RCC 7860 (cell line): Measurements from ENCODE around the gene HSPB1.
"Not testable (repeated sequence)": the region's sequence is repeated elsewhere in the genome, so short reads cannot be mapped to it uniquely, and the experiment has no call there.

Experiments
- DNase-seq: peaks from one replicate; pipeline ENCODE4 v3.0.0-alpha.2; 2015; ENCODE audit warnings: low spot score
- FAIRE-seq: peaks from 2 replicates; lab custom pipeline; 2012; peaks lifted over from hg19 to GRCh38; lab: Jason Lieb, UNC

Gene HSPB1

DNA sequence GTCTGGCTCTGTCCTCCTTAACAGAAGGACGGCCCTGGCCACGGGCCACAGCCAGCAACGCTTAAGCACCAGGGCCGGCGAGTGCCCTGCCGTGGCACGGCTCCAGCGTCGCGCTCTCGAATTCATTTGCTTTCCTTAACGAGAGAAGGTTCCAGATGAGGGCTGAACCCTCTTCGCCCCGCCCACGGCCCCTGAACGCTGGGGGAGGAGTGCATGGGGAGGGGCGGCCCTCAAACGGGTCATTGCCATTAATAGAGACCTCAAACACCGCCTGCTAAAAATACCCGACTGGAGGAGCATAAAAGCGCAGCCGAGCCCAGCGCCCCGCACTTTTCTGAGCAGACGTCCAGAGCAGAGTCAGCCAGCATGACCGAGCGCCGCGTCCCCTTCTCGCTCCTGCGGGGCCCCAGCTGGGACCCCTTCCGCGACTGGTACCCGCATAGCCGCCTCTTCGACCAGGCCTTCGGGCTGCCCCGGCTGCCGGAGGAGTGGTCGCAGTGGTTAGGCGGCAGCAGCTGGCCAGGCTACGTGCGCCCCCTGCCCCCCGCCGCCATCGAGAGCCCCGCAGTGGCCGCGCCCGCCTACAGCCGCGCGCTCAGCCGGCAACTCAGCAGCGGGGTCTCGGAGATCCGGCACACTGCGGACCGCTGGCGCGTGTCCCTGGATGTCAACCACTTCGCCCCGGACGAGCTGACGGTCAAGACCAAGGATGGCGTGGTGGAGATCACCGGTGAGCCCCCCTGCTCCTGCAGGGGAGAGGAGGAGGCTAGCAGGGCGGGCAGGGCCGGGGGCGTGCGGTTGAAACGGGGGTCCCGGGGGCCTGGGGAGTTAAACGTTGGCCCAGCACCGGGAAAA lies at the start of gene HSPB1:
Gene HSPB1 (plus strand): TSS at position 327 of the 855 bp plus-strand sequence. CDS start 40 bp downstream, at position 367.
- peak; percentile 85 for FAIRE-seq
- DNase-seq = peak; percentile 93

DNA sequence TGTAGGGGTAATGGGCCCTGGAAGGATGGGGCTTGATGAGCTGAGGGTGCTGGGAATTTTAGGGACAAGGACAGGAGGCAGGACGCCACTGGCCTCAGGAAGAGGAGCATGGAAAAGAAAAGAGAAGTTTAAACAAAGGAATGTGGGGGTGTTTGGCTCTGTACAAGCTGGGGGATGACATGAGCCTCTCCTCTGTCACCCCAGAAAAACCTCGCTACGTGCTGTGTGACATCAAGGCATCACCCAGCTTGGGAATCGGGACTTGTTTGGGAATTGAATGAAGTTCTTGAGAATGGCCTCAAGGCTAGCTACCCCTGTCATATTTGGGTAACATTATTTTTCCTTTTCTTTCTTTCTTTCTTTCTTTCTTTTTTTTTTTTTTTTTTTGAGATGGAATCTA lies 47.7 kb upstream of the HSPB1 start:
- DNase-seq (no peak), FAIRE-seq (no peak)

- DNase-seq = no peak
- FAIRE-seq = no peak
Measured at GRCh38 chr7:76257973-76258372, 44.5 kb upstream of the HSPB1 start.

GRCh38 chr7:76259124-76260093 lies 43.1 kb upstream of the HSPB1 start:
- DNase-seq (no peak), FAIRE-seq (no peak)

DNA sequence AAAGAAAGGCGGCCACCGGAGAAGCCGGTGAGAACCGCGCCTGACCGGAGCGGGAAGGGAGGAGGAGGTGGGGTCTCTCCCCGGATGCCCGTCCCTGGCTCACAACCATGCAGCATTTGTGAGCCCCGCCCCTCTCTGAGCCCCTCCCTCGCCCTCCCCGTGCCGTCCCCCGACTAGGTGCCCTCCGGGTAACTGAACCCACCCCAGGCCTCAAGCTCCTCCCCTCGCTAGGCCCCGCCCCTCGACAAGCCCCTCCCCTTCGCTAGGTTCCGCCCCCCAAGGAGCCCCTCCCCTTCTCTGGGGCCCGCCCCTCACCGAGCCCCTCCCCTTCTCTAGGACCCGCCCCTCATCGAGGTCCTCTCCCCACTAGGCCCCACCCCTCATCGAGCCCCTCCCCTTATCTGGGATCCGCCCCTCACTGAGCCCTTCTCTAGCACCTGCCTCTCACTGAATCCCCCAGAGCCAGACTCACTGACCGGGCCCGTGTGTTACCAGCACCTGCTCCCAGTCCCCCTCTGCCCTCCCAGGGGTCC lies 42.2 kb upstream of the HSPB1 start:
- FAIRE-seq (no peak), DNase-seq (no peak)

DNA sequence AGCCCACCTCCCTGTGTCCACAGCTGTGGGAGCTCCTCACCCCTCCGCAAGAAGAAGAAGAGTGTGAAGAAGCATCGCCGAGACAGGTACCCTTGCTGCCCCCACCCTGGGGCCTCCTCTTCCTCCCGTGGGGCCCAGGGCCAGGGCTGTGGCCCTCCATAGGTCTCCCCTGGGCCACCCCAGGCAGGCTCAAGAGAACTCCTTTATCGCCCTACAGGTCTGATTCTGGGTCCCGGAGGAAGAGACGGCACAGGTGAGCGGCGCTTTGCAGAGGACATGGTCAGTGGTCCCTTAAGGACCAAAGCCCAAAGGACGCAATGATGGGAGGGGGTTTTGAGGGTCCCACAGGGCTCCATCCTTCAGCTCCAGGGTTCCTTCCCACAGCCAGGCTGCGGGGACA lies 41.1 kb upstream of the HSPB1 start:
- no peak for FAIRE-seq

DNA sequence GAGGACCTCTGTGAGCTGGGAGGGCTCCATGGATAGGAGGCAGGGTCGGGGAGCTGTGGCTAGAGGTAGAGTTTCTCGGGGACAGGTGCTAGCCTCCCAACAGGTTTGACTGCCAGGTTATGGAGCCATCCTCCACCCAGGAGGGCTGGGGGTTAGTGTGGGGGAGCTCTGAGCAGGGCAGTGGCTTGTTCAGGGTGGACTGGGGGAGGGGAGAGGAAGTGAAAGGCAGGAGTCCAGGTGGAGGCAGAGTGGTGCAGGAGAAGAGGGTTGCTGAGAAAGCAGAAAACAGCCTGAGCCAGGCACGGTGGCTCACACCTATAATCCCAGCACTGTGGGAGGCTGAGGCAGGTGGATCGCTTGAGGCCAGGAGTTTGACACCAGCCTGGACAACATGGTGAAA lies 40.5 kb upstream of the HSPB1 start:
- no peak for FAIRE-seq
- no peak for DNase-seq

More for the DNA sequence above, 41.1 kb upstream of the HSPB1 start:
- no peak for DNase-seq

GRCh38 chr7:76262683-76263402 lies 39.6 kb upstream of the HSPB1 start:
- peak; percentile 47 for DNase-seq
- FAIRE-seq = no peak

DNA sequence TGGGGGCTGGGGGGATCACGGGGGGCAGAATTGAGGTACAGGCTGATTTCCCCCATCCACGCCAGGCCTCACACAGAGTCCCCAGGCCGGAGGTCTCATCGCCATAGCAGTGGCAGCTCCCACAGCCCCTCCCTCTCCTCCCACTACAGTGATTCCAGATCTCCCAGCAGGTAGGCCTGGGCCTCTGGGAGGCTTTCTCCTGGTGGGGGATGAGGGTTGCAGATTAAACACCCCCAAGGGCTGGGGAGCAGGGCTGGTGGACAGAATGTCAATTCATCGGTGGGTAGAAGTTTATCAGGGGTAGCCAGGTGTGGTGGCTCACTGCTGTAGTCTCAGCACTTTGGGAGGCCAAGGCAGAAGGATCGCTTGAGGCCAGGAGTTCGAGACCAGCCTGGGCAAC lies 37.2 kb upstream of the HSPB1 start:
- no peak for DNase-seq
- FAIRE-seq = no peak

DNA sequence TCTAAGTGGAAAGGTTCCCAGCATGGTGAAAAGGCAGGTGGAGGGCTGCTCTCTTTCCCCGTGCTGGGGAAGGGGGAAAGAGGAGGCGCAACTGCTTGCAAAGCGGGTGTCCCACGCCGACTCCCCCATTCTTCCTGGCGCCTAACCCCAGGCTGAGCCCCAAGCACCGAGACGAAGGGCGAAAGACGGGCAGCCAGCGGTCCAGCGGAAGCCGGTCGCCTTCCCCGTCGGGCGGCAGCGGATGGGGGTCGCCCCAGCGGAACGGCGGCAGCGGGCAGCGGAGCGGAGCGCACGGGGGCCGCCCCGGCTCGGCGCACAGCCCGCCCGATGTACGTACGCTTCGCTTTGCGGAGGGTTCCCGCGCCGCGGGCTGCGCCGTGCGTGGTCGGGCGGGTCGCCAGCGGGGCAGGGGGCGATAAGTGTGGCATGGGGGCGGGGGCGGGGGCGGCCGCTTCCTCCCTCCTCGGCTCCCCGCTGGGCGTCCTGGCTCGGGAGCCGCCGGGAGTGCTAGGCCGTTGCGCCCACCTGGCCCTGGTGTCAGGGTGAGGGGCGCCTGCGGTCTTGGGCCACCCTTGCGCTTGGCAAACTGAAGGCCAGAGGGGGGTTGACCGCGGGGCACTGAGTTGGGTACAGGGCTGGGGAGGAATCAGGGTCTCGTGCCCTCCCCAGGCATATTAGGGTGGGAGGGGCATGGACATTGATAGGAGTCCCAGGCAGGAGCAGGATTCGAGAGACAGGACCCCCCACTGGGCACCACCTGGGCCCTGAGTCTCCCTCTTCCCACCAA lies 35.2 kb upstream of the HSPB1 start:
- FAIRE-seq (no peak), DNase-seq (no peak)

DNA sequence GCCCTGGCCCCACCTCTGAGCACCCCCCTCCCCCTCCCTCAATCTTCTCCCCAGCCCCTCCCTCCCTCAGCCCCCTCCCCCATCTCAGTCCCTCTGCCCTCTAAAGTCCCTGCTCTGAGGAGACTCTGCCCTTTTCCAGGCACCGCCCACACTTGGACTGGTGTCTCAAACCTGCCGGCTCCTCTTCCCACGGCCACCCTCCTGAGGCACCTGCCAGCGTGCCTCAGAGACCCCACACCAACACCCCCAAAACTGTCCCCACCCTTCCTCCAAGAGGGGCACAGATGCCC lies 34.6 kb upstream of the HSPB1 start:
- DNase-seq = no peak
- FAIRE-seq = no peak

GRCh38 chr7:76268376-76268775 lies 34.1 kb upstream of the HSPB1 start:
- DNase-seq (no peak), FAIRE-seq (no peak)

DNA sequence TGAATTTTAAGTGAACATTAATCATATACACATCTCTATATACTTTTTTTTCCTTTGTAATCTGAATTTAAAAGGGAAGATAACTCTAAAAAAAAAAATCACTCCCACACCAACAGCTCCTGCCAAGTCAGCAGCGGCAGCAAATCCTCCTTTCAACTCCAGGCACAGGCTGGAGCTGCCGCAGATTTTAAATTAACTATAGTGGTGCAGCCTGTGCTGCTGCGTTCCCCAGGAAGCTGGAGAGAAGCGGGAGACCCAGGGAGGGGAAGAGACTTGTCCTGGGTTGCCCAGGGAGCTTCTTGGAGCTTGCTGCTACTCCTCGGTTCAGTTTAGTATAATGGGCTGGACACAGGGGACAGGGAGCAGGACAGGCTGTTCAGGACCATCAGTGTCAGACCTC lies 32.6 kb upstream of the HSPB1 start:
- DNase-seq (no peak), FAIRE-seq (no peak)

GRCh38 chr7:76271384-76271783 lies 31.1 kb upstream of the HSPB1 start:
- not testable (repeated sequence) for FAIRE-seq, DNase-seq

DNA sequence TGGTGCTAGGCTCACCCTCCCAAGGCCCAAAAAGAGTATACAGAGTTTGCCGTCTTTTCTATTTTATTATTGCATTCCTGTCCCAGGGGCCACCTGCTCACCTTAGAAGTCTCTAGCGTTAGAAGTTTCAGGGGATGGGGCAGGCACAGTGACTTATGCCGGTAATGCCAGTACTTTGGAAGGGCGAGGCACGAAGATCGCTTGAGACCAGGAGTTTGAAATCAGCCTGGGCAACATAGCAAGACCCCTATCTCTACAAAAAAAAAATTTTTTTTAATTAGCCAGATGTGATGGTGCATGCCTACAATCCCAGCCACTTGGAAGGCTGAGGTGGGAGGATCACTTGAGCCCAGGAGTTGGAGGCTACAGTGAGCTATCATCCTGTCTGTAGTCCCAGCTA lies 30.3 kb upstream of the HSPB1 start:
- no peak for DNase-seq
- FAIRE-seq = no peak

GRCh38 chr7:76272851-76273497 lies 29.5 kb upstream of the HSPB1 start:
- FAIRE-seq (no peak), DNase-seq (no peak)

DNA sequence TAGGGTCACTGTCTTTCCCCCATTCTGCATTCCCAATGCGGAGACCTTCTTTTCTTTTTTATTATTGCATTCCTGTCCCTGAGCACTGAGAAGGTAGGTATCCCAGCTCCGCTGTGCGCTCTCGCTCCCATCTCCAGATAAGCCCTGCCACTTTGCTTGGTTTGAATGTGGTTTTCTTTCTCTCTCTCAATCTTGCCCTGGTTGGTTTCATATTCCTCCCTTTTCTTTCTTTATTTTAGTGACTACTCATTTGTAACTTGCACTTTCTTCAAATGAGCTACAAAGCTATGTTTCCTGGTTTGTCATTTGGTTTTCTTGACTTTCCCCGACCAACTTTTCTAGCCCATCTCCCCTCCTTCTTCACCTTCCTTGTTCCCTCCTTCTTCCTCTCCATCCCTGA lies 29.0 kb upstream of the HSPB1 start:
- DNase-seq (no peak), FAIRE-seq (no peak)

- FAIRE-seq = no peak
- DNase-seq = no peak
Measured at GRCh38 chr7:76278540-76278939, 23.9 kb upstream of the HSPB1 start.

GRCh38 chr7:76280408-76280807 lies 22.1 kb upstream of the HSPB1 start:
- no peak for DNase-seq

More at GRCh38 chr7:76280408-76280807, 22.1 kb upstream of the HSPB1 start:
- FAIRE-seq = no peak
